ENCODE measurements around the gene PSMB5.

Gene PSMB5

DNA sequence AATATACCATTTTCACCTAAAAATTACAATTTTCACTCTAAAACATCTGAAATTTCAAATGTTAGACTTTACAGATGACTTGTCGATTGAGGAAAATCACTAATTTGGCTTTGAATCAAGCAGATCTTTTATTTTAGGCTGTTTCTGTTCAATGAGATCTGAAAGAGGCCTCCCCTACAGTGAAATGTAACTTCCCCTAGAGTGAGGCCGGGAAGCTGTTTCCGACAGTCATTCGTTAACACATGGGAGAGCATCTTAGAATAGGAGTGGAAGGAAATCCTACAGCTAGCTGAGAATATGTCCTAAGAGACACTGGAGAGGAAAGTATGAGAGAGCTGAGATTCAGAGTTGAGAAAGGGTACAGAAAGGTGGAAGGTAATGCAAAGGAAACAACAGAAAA is 19.1 kb downstream of the PSMB5 start:
- TF ChIP-seq, protein P1, sequence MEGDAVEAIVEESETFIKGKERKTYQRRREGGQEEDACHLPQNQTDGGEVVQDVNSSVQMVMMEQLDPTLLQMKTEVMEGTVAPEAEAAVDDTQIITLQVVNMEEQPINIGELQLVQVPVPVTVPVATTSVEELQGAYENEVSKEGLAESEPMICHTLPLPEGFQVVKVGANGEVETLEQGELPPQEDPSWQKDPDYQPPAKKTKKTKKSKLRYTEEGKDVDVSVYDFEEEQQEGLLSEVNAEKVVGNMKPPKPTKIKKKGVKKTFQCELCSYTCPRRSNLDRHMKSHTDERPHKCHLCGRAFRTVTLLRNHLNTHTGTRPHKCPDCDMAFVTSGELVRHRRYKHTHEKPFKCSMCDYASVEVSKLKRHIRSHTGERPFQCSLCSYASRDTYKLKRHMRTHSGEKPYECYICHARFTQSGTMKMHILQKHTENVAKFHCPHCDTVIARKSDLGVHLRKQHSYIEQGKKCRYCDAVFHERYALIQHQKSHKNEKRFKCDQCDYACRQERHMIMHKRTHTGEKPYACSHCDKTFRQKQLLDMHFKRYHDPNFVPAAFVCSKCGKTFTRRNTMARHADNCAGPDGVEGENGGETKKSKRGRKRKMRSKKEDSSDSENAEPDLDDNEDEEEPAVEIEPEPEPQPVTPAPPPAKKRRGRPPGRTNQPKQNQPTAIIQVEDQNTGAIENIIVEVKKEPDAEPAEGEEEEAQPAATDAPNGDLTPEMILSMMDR (IDR thresholded peaks at IDR 0.05) = no peak

- TF ChIP-seq, protein P1 (IDR thresholded peaks at IDR 0.05) = no peak
Measured at GRCh38 chr14:23013054-23013748, 21.5 kb downstream of the PSMB5 start.

DNA sequence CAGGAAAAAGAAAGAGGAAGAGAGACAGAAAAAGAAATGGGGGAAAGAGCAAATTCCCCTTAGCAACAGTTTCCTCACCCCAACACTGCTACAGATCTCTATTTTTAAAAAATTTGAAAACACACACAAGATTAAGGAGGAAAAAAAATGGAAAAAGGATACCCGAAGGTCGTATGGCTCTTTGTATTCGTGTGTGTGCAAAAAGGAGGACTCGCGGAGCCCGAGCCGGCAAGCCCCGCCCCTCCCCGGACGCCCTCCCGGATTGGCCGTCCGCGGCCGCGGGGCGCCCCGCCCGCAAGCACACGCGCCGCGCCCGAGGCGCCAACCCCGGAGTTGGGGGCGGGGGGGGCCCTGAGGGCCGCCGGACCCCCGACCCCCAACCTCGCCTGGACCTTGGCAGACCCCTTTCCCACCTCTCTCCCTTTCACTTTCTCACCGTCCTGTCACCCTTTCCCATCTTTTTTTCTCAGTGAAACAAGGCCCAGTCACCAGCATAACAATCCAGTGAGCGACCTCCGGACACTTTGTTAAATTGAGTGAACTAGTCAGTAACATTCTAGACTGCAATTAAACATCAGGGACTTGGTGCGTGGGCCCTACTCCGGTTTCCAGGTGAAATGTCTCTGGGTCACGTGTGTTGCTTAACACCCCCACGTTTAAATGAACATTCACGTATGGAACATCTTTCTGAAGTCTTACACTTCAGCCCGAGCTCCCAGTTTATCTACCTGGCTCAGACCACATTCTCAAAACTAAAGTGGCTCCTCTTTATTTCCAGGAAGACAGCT is 24.6 kb downstream of the PSMB5 start, which contains the start of gene C14orf93:
Gene C14orf93, minus strand, starts transcription at position 205 of the 788 bp plus-strand sequence. CDS start 11,120 bp downstream, outside the sequence.
- TF ChIP-seq, protein P1 (IDR thresholded peaks at IDR 0.05) = no peak

DNA sequence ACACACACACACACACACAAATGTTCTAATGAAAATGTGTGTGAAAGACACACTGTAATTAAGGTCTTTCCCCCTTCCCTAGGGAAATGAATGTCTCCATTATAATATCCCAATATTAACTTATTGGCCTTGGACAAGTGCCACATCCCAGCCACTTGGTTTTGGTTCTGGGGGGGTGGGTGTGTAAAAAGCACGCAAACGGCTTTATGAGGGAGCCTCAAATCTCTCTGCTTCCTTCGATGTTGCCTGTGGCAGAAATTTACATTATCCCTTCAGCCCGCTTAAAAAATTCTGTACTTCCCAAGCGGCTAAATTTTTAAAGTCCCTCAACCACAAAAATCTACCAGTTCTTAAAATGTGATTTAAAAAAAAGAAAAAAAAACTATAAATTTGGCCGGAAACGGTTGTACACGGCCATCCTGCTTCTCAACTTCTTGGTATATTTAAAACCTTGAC is 25.2 kb downstream of the PSMB5 start:
- TF ChIP-seq, protein P1 (IDR thresholded peaks at IDR 0.05) = no peak

DNA sequence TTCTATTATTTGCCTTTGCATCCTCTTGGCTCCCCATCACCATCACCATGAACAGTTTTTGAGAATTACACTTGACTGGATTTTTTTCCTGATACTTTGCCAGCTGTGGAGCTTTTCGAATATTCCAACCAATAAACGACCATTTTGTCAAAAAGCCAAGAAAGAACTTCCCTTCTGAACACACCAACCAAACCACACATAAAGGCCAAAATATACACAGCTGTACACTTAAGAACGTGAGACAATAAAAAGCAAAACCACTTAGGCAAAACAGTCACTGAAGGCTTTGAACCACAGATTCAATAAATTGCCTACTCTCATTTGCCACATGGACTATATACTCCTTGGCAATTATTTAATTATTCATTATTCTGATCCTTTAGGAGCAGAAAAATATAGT is 25.9 kb downstream of the PSMB5 start:
- TF ChIP-seq, protein P1 (IDR thresholded peaks at IDR 0.05) = no peak

DNA sequence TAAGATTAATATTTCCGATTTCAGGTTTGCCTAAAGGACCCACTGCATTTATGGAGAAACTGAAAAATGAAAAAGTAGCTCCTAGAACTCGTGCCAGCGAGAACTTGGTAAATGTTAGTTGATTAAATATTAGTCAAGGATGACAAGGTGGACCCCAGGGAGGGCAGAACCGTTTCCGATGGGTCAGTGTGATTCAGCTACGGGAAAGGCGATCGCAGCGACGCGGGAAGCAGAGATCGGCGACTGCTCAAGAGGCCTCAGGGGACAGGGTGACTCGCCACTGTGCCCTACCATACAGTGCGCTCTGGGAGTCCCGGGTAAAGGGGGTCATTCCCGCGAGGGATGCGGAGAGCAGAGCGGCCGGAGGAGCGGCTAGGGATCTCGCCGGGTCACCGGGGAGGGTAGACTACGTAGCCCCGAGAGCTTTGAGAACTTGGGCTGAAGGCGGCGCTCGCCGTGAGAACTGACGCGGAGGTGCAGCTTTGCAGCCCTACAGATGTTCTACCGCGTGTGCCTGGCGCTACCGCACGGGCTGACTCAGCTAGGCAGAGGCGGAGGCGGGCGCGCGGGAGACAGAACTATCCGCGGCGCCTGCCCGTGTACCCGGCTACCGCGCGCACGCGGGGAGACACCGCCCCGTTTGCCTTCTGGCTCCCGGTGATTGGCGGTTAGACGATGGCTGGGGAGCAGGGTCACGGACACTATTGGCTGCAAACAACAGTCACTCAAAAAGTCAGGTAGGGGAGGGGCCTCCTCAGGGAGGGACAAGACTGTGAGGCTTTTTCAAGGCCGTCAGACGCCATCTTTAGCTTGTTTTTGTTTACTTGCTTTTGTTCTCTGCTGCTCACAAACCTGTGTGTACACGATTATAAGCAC is 27.9 kb downstream of the PSMB5 start:
- TF ChIP-seq, protein P1 (IDR thresholded peaks at IDR 0.05) = no peak; the same call in 1 of the 2 replicates

- TF ChIP-seq, protein P1 (IDR thresholded peaks at IDR 0.05) = no peak
Measured at GRCh38 chr14:23006188-23006534, 28.5 kb downstream of the PSMB5 start.

All from LNCAP (cell line).